H9 (cell line): Measurements from ENCODE around the gene TAF4. TPM values are rescaled to one million over a fixed set of nuclear protein-coding genes. Genes with fewer than 3 reads are reported as not detected.

Experiments used
- DNase-seq: peaks from one replicate; pipeline ENCODE4 v3.0.0-alpha.2; 2017
- H2AFZ ChIP-seq: one replicate; pipeline ENCODE4 v1.6.1; 2013; ENCODE audit warnings: mild to moderate bottlenecking, low read length, control low read depth, moderate library complexity
- H2AK5ac ChIP-seq: 2 replicates; pipeline ENCODE4 v1.6.1; 2013; ENCODE audit warnings: low read length, control low read depth, mixed read lengths; ENCODE audit not compliant: insufficient read length
- H2BK120ac ChIP-seq: one replicate; pipeline ENCODE4 v1.6.1; 2013; ENCODE audit warnings: low read depth, mild to moderate bottlenecking, low read length, control low read depth, inconsistent platforms; ENCODE audit not compliant: poor library complexity, severe bottlenecking
- H2BK12ac ChIP-seq: 2 replicates; pipeline ENCODE4 v1.6.1; 2013; ENCODE audit warnings: low read length, control low read depth, mixed read lengths, low read depth; ENCODE audit not compliant: insufficient read length
- H2BK15ac ChIP-seq: 2 replicates; pipeline ENCODE4 v1.6.1; 2013; ENCODE audit warnings: low read depth, low read length, control low read depth
- H2BK20ac ChIP-seq: one replicate; pipeline ENCODE4 v1.6.1; 2013; ENCODE audit warnings: low read depth, mild to moderate bottlenecking, low read length, control low read depth, inconsistent platforms; ENCODE audit not compliant: poor library complexity, severe bottlenecking
- H2BK5ac ChIP-seq: 2 replicates; pipeline ENCODE4 v1.6.1; 2013; ENCODE audit warnings: low read length, control low read depth, mixed read lengths; ENCODE audit not compliant: insufficient read length
- H3K14ac ChIP-seq: 2 replicates; pipeline ENCODE4 v1.6.1; 2013; ENCODE audit warnings: low read length, control low read depth; ENCODE audit not compliant: insufficient read depth
- H3K18ac ChIP-seq: 2 replicates; pipeline ENCODE4 v1.6.1; 2013; ENCODE audit warnings: low read depth, mild to moderate bottlenecking, mixed read lengths, low read length, control low read depth; ENCODE audit not compliant: insufficient read length
- H3K23ac ChIP-seq: 2 replicates; pipeline ENCODE4 v1.6.1; 2013; ENCODE audit warnings: low read length, control low read depth, mixed read lengths, low read depth; ENCODE audit not compliant: insufficient read length
- H3K23me2 ChIP-seq: 2 replicates; pipeline ENCODE4 v1.6.1; 2013; ENCODE audit warnings: low read depth, mild to moderate bottlenecking, mixed read lengths, low read length, control low read depth; ENCODE audit not compliant: insufficient read length, poor library complexity, severe bottlenecking
- H3K27ac ChIP-seq: 2 replicates; pipeline ENCODE4 v1.5.1; 2013; ENCODE audit warnings: low read length, control low read depth, mixed read lengths, low read depth; ENCODE audit not compliant: insufficient read length
- H3K27me3 ChIP-seq: 2 replicates; pipeline ENCODE4 v1.6.1; 2013; ENCODE audit warnings: low read length, control low read depth, inconsistent platforms; ENCODE audit not compliant: insufficient read depth
- H3K4ac ChIP-seq: 2 replicates; pipeline ENCODE4 v1.6.1; 2013; ENCODE audit warnings: low read depth, mild to moderate bottlenecking, control low read depth, inconsistent platforms, low read length, moderate library complexity
- H3K4me1 ChIP-seq: 2 replicates; pipeline ENCODE4 v1.6.1; 2013; ENCODE audit warnings: low read length, control low read depth, inconsistent platforms; ENCODE audit not compliant: insufficient read depth
- H3K4me2 ChIP-seq: 2 replicates; pipeline ENCODE4 v1.6.1; 2013; ENCODE audit warnings: low read length, control low read depth, mixed read lengths; ENCODE audit not compliant: insufficient read length, insufficient read depth
- H3K56ac ChIP-seq: 2 replicates; pipeline ENCODE4 v1.6.1; 2013; ENCODE audit warnings: low read depth, mild to moderate bottlenecking, mixed read lengths, low read length, control low read depth; ENCODE audit not compliant: insufficient read length
- H3K79me1 ChIP-seq: 2 replicates; pipeline ENCODE4 v1.6.1; 2013; ENCODE audit warnings: low read depth, mild to moderate bottlenecking, moderate library complexity, low read length, control low read depth, inconsistent platforms; ENCODE audit not compliant: insufficient read depth, poor library complexity, severe bottlenecking
- H3K79me2 ChIP-seq: 2 replicates; pipeline ENCODE4 v1.6.1; 2013; ENCODE audit warnings: low read length, control low read depth, inconsistent platforms; ENCODE audit not compliant: insufficient read depth
- H3K9ac ChIP-seq: 2 replicates; pipeline ENCODE4 v1.6.1; 2013; ENCODE audit warnings: low read length, control low read depth, mixed read lengths; ENCODE audit not compliant: insufficient read length; ENCODE audit errors: extremely low read depth
- H3K9me3 ChIP-seq: one replicate; pipeline ENCODE4 v1.6.1; 2013; ENCODE audit warnings: low read depth, low read length, inconsistent platforms; ENCODE audit not compliant: control insufficient read depth
- H3T11ph ChIP-seq: one replicate; pipeline ENCODE4 v1.6.1; 2013; ENCODE audit warnings: mild to moderate bottlenecking, low read length, control low read depth, inconsistent platforms
- H4K20me1 ChIP-seq: one replicate; pipeline ENCODE4 v1.6.1; 2013; ENCODE audit not compliant: control insufficient read depth, insufficient read length, insufficient read depth
- H4K5ac ChIP-seq: 2 replicates; pipeline ENCODE4 v1.6.1; 2013; ENCODE audit warnings: low read depth, mild to moderate bottlenecking, mixed read lengths, low read length, control low read depth; ENCODE audit not compliant: insufficient read length
- H4K8ac ChIP-seq: replicated peaks from 2 replicates; pipeline ENCODE4 v1.6.1; 2013; ENCODE audit warnings: low read length, control low read depth, mixed read lengths, low read depth; ENCODE audit not compliant: insufficient read length
- H4K91ac ChIP-seq: 2 replicates; pipeline ENCODE4 v1.6.1; 2013; ENCODE audit warnings: low read depth, mild to moderate bottlenecking, moderate library complexity, mixed read lengths, low read length, control low read depth; ENCODE audit not compliant: insufficient read length
- H3K27ac Mint-ChIP-seq, 3 experiments: 2 replicates in 2 of 3; 3 replicates in 1 of 3; pipeline ENCODE4 v1.8.0; 2020 to 2021; ENCODE audit warnings: mixed read lengths in 3 of 3, mild to moderate bottlenecking in 1 of 3, moderate library complexity in 1 of 3
- H3K27me3 Mint-ChIP-seq: 2 replicates; pipeline ENCODE4 v1.8.0; 2021; ENCODE audit warnings: low read depth, mild to moderate bottlenecking, moderate library complexity, mixed read lengths
- H3K36me3 Mint-ChIP-seq, 3 experiments: 2 replicates in 2 of 3; 3 replicates in 1 of 3; pipeline ENCODE4 v1.8.0; 2020 to 2021; ENCODE audit warnings: low read depth in 3 of 3, mixed read lengths in 3 of 3; ENCODE audit not compliant: insufficient read depth in 1 of 3
- H3K4me1 Mint-ChIP-seq, 2 experiments: 2 replicates each; pipeline ENCODE4 v1.8.0; 2020; ENCODE audit warnings: mixed read lengths in 2 of 2
- H3K4me3 Mint-ChIP-seq, 2 experiments: 2 replicates in 1 of 2; 3 replicates in 1 of 2; pipeline ENCODE4 v1.8.0; 2020 to 2021; ENCODE audit warnings: mild to moderate bottlenecking in 2 of 2, mixed read lengths in 2 of 2, moderate library complexity in 1 of 2
- H3K9me3 Mint-ChIP-seq, 2 experiments: 2 replicates in 1 of 2; 3 replicates in 1 of 2; pipeline ENCODE4 v1.8.0; 2020; ENCODE audit warnings: mild to moderate bottlenecking in 2 of 2, mixed read lengths in 2 of 2, moderate library complexity in 1 of 2
- WGBS: extraction: QIAGEN DNeasy Blood & Tissue Kit; methylation state at CpG from one replicate; pipeline ENCODE4 v1.1.7; 2013; ENCODE audit warnings: missing lambda C conversion rate, low lambda C conversion rate, mixed read lengths; ENCODE audit not compliant: insufficient read length; ENCODE audit errors: extremely low coverage; 5-methylcytosine and 5-hydroxymethylcytosine counted together
- total RNA-seq: library from RNA; stranded (reverse); gene quantifications from 2 replicates; pipeline ENCODE4 v1.2.1, GENCODE V29; 2021
- TF ChIP-seq, protein P1 (sequence below): fragments of 200-600 bp; sonication (generic); conservative IDR thresholded peaks from 3 replicates; pipeline ENCODE4 v1.8.0; 2021; ENCODE audit warnings: antibody characterized with exemption, mild to moderate bottlenecking

Gene TAF4
- total RNA-seq, 1 experiment from 2014 or later, result 30.8 TPM

DNA sequence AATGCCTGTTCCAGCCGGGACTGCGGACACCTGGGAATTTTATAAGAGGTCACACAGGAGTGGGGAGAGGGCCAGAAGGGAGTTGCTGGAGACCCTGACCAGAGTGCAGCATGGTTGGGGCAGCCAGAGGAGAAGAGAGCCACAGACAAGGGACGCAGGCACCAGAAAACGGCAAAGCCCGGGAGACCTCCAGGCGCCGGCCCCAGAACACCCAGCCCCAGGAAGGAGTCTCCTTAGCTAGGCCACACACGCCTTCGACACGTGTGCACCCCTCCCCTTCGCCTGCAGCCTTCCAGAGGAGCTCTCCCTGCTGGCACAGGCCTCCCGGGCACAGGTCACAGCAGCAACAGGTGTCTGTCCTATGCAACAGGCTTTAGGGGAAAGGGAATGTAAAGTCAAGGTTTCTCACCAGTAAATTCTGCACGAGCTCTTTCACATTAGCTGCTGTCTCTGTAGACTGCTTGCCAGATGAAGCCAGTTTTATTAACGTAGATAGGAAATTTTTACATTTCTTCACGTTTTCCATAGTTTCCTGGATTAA, 57.0 kb downstream of the TAF4 start:
- Histone ChIP-seq H3K9me3 (no peaks in the 10 kb centered on the region), H2BK5ac (no peak overlapping the region), H3K18ac (no peak overlapping the region), H2BK120ac (no peak overlapping the region), H4K8ac (no peak overlapping the region), H2AFZ (no peak overlapping the region), H3K4me2 (no peak overlapping the region), H3K23ac (no peak overlapping the region), H4K5ac (no peak overlapping the region), H2BK20ac (no peak overlapping the region), H3K79me1 (no peaks in the 10 kb centered on the region), H3T11ph (no peak overlapping the region), H3K27me3 (no peaks in the 10 kb centered on the region; the same call in 1 of the 2 replicates), H3K9ac (no peak overlapping the region), H2BK15ac (no peak overlapping the region), H3K79me2 (no peaks in the 10 kb centered on the region), H3K56ac (no peak overlapping the region), H2AK5ac (no peak overlapping the region), H3K23me2 (no peaks in the 10 kb centered on the region), H2BK12ac (no peak overlapping the region), H4K20me1 (no peaks in the 10 kb centered on the region), H3K14ac (no peak overlapping the region), H3K4me1 (no peaks in the 10 kb centered on the region), H4K91ac (no peak overlapping the region), H3K27ac (no peak overlapping the region), H3K4ac (no peak overlapping the region)
- no peak for DNase-seq
- no peak overlapping the region for H3K4me3 Mint-ChIP-seq
- TF ChIP-seq, protein P1, sequence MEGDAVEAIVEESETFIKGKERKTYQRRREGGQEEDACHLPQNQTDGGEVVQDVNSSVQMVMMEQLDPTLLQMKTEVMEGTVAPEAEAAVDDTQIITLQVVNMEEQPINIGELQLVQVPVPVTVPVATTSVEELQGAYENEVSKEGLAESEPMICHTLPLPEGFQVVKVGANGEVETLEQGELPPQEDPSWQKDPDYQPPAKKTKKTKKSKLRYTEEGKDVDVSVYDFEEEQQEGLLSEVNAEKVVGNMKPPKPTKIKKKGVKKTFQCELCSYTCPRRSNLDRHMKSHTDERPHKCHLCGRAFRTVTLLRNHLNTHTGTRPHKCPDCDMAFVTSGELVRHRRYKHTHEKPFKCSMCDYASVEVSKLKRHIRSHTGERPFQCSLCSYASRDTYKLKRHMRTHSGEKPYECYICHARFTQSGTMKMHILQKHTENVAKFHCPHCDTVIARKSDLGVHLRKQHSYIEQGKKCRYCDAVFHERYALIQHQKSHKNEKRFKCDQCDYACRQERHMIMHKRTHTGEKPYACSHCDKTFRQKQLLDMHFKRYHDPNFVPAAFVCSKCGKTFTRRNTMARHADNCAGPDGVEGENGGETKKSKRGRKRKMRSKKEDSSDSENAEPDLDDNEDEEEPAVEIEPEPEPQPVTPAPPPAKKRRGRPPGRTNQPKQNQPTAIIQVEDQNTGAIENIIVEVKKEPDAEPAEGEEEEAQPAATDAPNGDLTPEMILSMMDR, result no peak
- H3K27me3 Mint-ChIP-seq, result no peaks in the 10 kb centered on the region
- H3K36me3 Mint-ChIP-seq, result peaks cover 29 to 77% (median 63%) of the 10 kb centered on the region in 3 experiments
- WGBS, result no CpG with 5 or more reads among the region's 15 CpGs
- no peak overlapping the region for H3K27ac Mint-ChIP-seq
- no peaks in the 10 kb centered on the region for H3K9me3 Mint-ChIP-seq
- H3K4me1 Mint-ChIP-seq, result peaks cover 3 to 6% of the 10 kb centered on the region in 2 experiments
